Loucy (cell line): ENCODE measurements around the gene PHLDA1.
"Not testable (repeated sequence)": the region's sequence is repeated elsewhere in the genome, so short reads cannot be mapped to it uniquely, and the experiment has no call there.

Experiments
- H2AFZ ChIP-seq: fragments of 200-600 bp; sonication (generic); 2 replicates; pipeline ENCODE4 v1.6.0; 2016; ENCODE audit warnings: antibody characterized with exemption, mild to moderate bottlenecking, low read length, moderate library complexity
- H3F3A ChIP-seq: fragments of 200-600 bp; 2 replicates; pipeline ENCODE4 v1.6.0; 2016; ENCODE audit warnings: antibody characterized with exemption, low read depth, mild to moderate bottlenecking
- H3K27me3 ChIP-seq: fragments of 200-600 bp; sonication (generic); 2 replicates; pipeline ENCODE4 v1.6.1; 2014; ENCODE audit warnings: low read length, mild to moderate bottlenecking; ENCODE audit not compliant: insufficient read depth, poor library complexity, severe bottlenecking
- H3K36me3 ChIP-seq: fragments of 200-600 bp; sonication (generic); 2 replicates; pipeline ENCODE4 v1.6.1; 2016; ENCODE audit warnings: low read length; ENCODE audit not compliant: insufficient read depth
- H3K4me1 ChIP-seq: fragments of 200-600 bp; sonication (generic); 2 replicates; pipeline ENCODE4 v1.5.1; 2014; ENCODE audit warnings: low read length, mild to moderate bottlenecking; ENCODE audit not compliant: insufficient read depth, poor library complexity, severe bottlenecking
- H3K4me2 ChIP-seq: fragments of 200-600 bp; sonication (generic); 2 replicates; pipeline ENCODE4 v1.6.0; 2014; ENCODE audit warnings: antibody characterized with exemption, low read length, low read depth, mild to moderate bottlenecking; ENCODE audit not compliant: poor library complexity, severe bottlenecking
- H3K4me3 ChIP-seq: fragments of 200-600 bp; sonication (generic); 2 replicates; pipeline ENCODE4 v1.5.1; 2014; ENCODE audit warnings: low read length, mild to moderate bottlenecking, mixed read lengths; ENCODE audit not compliant: poor library complexity, severe bottlenecking
- H3K79me2 ChIP-seq: fragments of 200-600 bp; sonication (generic); 2 replicates; pipeline ENCODE4 v1.6.1; 2014; ENCODE audit warnings: low read length; ENCODE audit not compliant: insufficient read depth
- H3K9ac ChIP-seq: fragments of 200-600 bp; sonication (generic); 2 replicates; pipeline ENCODE4 v1.6.0; 2014; ENCODE audit warnings: mild to moderate bottlenecking, low read depth, low read length, moderate library complexity; ENCODE audit not compliant: poor library complexity, severe bottlenecking
- H3K9me2 ChIP-seq: fragments of 200-600 bp; sonication (generic); replicated peaks from 2 replicates; pipeline ENCODE4 v1.6.1; 2016; ENCODE audit warnings: low read depth, low read length, mixed read lengths
- H3K9me3 ChIP-seq: fragments of 200-600 bp; sonication (generic); 2 replicates; pipeline ENCODE4 v1.6.1; 2014; ENCODE audit warnings: mild to moderate bottlenecking, antibody characterized with exemption, low read length, low read depth; ENCODE audit not compliant: insufficient read depth
- H4K20me1 ChIP-seq: fragments of 200-600 bp; sonication (generic); 2 replicates; pipeline ENCODE4 v1.6.0; 2014; ENCODE audit warnings: antibody characterized with exemption, low read length, mild to moderate bottlenecking; ENCODE audit not compliant: insufficient read depth, poor library complexity, severe bottlenecking
- EZH2phosphoT487 ChIP-seq: fragments of 200-600 bp; IDR thresholded peaks from 2 replicates; pipeline ENCODE4 v1.6.1; 2018; ENCODE audit warnings: antibody characterized with exemption, mild to moderate bottlenecking, moderate library complexity, borderline replicate concordance
- TF ChIP-seq, protein P1 (sequence below): fragments of 200-600 bp; sonication (generic); conservative IDR thresholded peaks from 2 replicates; pipeline ENCODE4 v1.5.1; 2014; ENCODE audit warnings: mild to moderate bottlenecking, antibody characterized with exemption, low read length

PHLDA1 gene

DNA sequence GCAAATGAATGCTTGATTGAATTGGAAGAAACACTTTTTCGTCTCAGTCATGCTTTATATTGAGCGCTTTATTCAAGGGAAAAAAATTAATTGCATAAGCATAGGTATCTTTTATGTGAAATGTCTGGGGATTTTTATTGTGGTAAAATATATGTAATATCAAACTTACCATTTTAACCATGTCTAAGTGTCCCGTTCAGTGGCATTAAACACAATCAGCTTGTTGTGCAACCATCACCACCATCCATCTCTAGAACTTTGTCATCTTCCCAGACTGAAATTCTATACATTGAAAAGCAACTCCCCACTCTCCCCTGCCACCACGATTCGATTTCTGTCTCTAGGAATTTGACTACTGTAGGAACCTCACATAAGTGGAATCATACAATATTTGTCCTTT lies 39.8 kb downstream of the PHLDA1 start:
- no peaks in the 10 kb centered on the region for H3K36me3 ChIP-seq
- H3K9me3 ChIP-seq, result no peaks in the 10 kb centered on the region
- H3K79me2 ChIP-seq, result no peaks in the 10 kb centered on the region
- H3K9me2 ChIP-seq, result no peaks in the 10 kb centered on the region
- no peak overlapping the region for H3K4me2 ChIP-seq
- H4K20me1 ChIP-seq, result no peaks in the 10 kb centered on the region
- no peak for TF ChIP-seq EZH2phosphoT487
- TF ChIP-seq, protein P1, sequence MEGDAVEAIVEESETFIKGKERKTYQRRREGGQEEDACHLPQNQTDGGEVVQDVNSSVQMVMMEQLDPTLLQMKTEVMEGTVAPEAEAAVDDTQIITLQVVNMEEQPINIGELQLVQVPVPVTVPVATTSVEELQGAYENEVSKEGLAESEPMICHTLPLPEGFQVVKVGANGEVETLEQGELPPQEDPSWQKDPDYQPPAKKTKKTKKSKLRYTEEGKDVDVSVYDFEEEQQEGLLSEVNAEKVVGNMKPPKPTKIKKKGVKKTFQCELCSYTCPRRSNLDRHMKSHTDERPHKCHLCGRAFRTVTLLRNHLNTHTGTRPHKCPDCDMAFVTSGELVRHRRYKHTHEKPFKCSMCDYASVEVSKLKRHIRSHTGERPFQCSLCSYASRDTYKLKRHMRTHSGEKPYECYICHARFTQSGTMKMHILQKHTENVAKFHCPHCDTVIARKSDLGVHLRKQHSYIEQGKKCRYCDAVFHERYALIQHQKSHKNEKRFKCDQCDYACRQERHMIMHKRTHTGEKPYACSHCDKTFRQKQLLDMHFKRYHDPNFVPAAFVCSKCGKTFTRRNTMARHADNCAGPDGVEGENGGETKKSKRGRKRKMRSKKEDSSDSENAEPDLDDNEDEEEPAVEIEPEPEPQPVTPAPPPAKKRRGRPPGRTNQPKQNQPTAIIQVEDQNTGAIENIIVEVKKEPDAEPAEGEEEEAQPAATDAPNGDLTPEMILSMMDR, result no peak
- no peak overlapping the region for H3K9ac ChIP-seq
- H3F3A ChIP-seq, result no peaks in the 10 kb centered on the region
- H2AFZ ChIP-seq, result no peak overlapping the region
- H3K4me3 ChIP-seq, result no peak overlapping the region
- H3K4me1 ChIP-seq, result peaks cover 16% of the 10 kb centered on the region
- no peaks in the 10 kb centered on the region for H3K27me3 ChIP-seq

DNA sequence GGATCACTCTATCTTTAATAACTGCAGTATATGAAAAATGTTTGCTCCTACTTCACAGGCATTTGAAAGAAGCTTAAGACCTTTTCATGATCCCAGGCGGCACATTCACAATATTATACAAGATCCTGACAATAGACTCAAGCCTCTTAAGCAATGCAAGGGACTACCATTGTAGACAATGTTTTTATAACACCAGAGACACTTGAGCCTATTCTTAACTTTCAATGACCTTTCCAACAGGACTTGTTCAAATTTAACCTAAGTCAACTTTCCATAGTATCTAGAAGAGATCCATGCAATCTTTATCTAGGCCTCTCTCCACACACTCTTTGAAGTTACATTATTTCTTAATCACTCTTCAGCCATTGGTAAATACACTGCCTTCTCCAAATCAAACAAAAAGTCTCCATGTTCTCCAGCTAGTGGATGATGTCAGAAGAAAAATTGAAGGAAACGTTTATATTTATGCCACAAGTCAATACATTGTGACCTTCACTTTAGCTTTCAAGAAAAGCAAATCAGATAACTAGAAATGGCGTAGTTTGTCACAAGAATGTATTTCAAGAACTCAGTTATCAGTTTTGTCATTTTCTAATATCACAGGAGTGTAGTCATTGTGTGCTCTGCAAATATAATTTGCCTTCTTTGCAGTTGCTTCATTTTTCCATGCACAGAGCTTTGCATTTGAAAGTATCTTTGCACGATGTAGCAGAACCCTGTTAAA lies 41.2 kb downstream of the PHLDA1 start:
- Histone ChIP-seq H3K27me3 (no peaks in the 10 kb centered on the region), H3K4me3 (no peak overlapping the region), H3K36me3 (no peaks in the 10 kb centered on the region), H3K79me2 (no peaks in the 10 kb centered on the region), H3K9me3 (no peaks in the 10 kb centered on the region), H3K9ac (no peak overlapping the region), H3K9me2 (no peaks in the 10 kb centered on the region), H2AFZ (no peak overlapping the region), H4K20me1 (no peaks in the 10 kb centered on the region), H3K4me2 (no peak overlapping the region), H3K4me1 (peaks cover 14% of the 10 kb centered on the region), H3F3A (no peaks in the 10 kb centered on the region)
- TF ChIP-seq EZH2phosphoT487, result no peak
- TF ChIP-seq, protein P1, result no peak

DNA sequence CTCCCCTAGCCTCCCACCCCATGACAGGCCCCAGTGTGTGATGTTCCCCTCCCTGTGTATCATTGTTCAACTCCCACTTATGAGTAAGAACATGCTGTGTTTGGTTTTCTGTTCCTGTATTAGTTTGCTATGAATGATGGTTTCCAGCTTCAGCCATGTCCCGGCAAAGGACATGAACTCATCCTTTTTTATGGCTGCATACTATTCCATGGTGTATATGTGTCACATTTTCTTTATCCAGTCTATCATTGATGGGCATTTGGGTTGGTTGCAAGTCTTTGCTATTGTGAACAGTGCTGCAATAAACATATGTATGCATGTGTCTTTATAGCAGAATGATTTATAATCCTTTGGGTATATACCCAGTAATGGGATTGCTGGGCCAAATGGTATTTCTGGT lies 43.9 kb downstream of the PHLDA1 start:
- not testable (repeated sequence) for H3K9ac ChIP-seq, H3K4me1 ChIP-seq, H3K27me3 ChIP-seq, H3F3A ChIP-seq, H3K36me3 ChIP-seq, H4K20me1 ChIP-seq, H2AFZ ChIP-seq, H3K9me2 ChIP-seq, H3K79me2 ChIP-seq, H3K4me2 ChIP-seq, H3K9me3 ChIP-seq, H3K4me3 ChIP-seq
